Measurements from ENCODE around the gene FAM241B. TPM values are rescaled to one million over a fixed set of nuclear protein-coding genes. Genes with fewer than 3 reads are reported as not detected.

FAM241B gene
- total RNA-seq, 2 experiments from 2014 or later, result 10.9 to 11.8 TPM

- H3K4me1 Mint-ChIP-seq (ENCODE audit: low read depth), result no peaks in the 10 kb centered on the region
- DNase-seq, result no peak
- no peak overlapping the region for H3K4me3 Mint-ChIP-seq
- no peak overlapping the region for H3K27ac Mint-ChIP-seq
- H3K27me3 Mint-ChIP-seq, result peaks cover 21% of the 10 kb centered on the region
- intact Hi-C loops (cut with micrococcal nuclease), result no loop called here
- ChIA-PET POLR2A (interaction anchor here (0.9 kb wide), 1 partner anchor 35 kb away, joined by 3 read pairs; no protein-coding TSS in a partner anchor), CTCF (interaction anchor here (0.9 to 1.1 kb wide), 3 partner anchors 17 to 39 kb away, joined by 3 to 5 read pairs (median 3); no protein-coding TSS in a partner anchor)
- H3K9me3 Mint-ChIP-seq, result no peaks in the 10 kb centered on the region
- H3K36me3 Mint-ChIP-seq, result no peaks in the 10 kb centered on the region
These were observed 49.7 kb downstream of the FAM241B start for GRCh38 chr10:69679736-69680135.

- no peak for DNase-seq
- Mint-ChIP-seq H3K36me3 (no peaks in the 10 kb centered on the region), H3K9me3 (no peaks in the 10 kb centered on the region), H3K27me3 (peaks cover 21% of the 10 kb centered on the region), H3K4me3 (no peak overlapping the region), H3K27ac (no peak overlapping the region), H3K4me1 (ENCODE audit: low read depth) (no peaks in the 10 kb centered on the region)
- ChIA-PET POLR2A (no interaction called here), CTCF (interaction anchor here (0.9 to 1.2 kb wide), 3 partner anchors 16 to 38 kb away, joined by 3 to 5 read pairs (median 3); no protein-coding TSS in a partner anchor)
- intact Hi-C loops (cut with micrococcal nuclease), result no loop called here
These were observed 50.6 kb downstream of the FAM241B start for GRCh38 chr10:69680610-69681009.

- POLR2A ChIA-PET, result no interaction called here
These were observed 51.4 kb downstream of the FAM241B start for GRCh38 chr10:69681436-69681835.

GRCh38 chr10:69682955-69683474 is 53.0 kb downstream of the FAM241B start:
- POLR2A ChIA-PET, result no interaction called here
- intact Hi-C loops (cut with micrococcal nuclease), result no loop called here
- no peak overlapping the region for H3K4me3 Mint-ChIP-seq
- CTCF ChIA-PET, result no interaction called here
- H3K4me1 Mint-ChIP-seq (ENCODE audit: low read depth), result no peaks in the 10 kb centered on the region
- no peak overlapping the region for H3K27ac Mint-ChIP-seq
- H3K9me3 Mint-ChIP-seq, result no peaks in the 10 kb centered on the region
- no peaks in the 10 kb centered on the region for H3K36me3 Mint-ChIP-seq
- H3K27me3 Mint-ChIP-seq, result peaks cover 12% of the 10 kb centered on the region
- no peak for DNase-seq

More at GRCh38 chr10:69681436-69681835, 51.4 kb downstream of the FAM241B start:
- no peak for DNase-seq
- no peaks in the 10 kb centered on the region for H3K36me3 Mint-ChIP-seq
- H3K4me3 Mint-ChIP-seq, result no peak overlapping the region
- intact Hi-C loops (cut with micrococcal nuclease), result no loop called here
- CTCF ChIA-PET, result no interaction called here
- no peaks in the 10 kb centered on the region for H3K4me1 Mint-ChIP-seq (ENCODE audit: low read depth)
- H3K27me3 Mint-ChIP-seq, result peaks cover 19% of the 10 kb centered on the region
- H3K9me3 Mint-ChIP-seq, result no peaks in the 10 kb centered on the region
- H3K27ac Mint-ChIP-seq, result no peak overlapping the region

Other genes with a start within 250 kb of the FAM241B start
- not detected for gene TACR2, start 213.3 kb upstream of the FAM241B start, total RNA-seq
- 1 to 10 TPM; 2.5 to 3.1 TPM for gene TSPAN15, start 178.8 kb upstream of the FAM241B start, total RNA-seq
- gene NEUROG3, start 56.8 kb upstream of the FAM241B start, total RNA-seq, result not detected
- gene COL13A1, start 171.7 kb downstream of the FAM241B start, total RNA-seq, result not detected